ENCODE data around the gene PVR. TPM values are rescaled to one million over a fixed set of nuclear protein-coding genes. Genes with fewer than 3 reads are reported as not detected.
A peak's percentile ranks its signal among the peaks of the same experiment; 100 is the strongest.

Gene PVR
- total and polyA plus RNA-seq, 7 donors: 3.0 to 39.4 (median 11.5) TPM

GRCh38 chr19:44653343-44653742 lies 9.6 kb downstream of the PVR start:
- no peak for DNase-seq
- intact Hi-C loops (cut with DNase I): no loop called here

GRCh38 chr19:44653977-44654774 lies 10.5 kb downstream of the PVR start:
- no peak overlapping the region for H3K4me3 ChIP-seq
- TF ChIP-seq CTCF (IDR thresholded peaks at IDR 0.05) (peak in 3 of 4 experiments; percentile 5 to 32 (median 27)), POLR2A (IDR thresholded peaks at IDR 0.05) (no peak)
- H3K36me3 ChIP-seq: peaks cover 4 to 91% (median 32%) of the 10 kb centered on the region in 4 donors
- H3K9me3 ChIP-seq: no peaks in the 10 kb centered on the region
- intact Hi-C loops (cut with DNase I): no loop called here
- H3K4me1 ChIP-seq: peaks cover 0 to 5% (median 0%) of the 10 kb centered on the region in 4 donors
- H3K27me3 ChIP-seq: no peaks in the 10 kb centered on the region
- peak; percentile 77 for DNase-seq
- H3K27ac ChIP-seq: no peak overlapping the region
- WGBS, 2 donors: 34 to 40% methylated on average over 16 of the region's 16 CpGs

More at GRCh38 chr19:44653343-44653742, 9.6 kb downstream of the PVR start:
- TF ChIP-seq EP300 (IDR thresholded peaks at IDR 0.05) (no peak), CTCF (IDR thresholded peaks at IDR 0.05) (no peak), POLR2AphosphoS5 (IDR thresholded peaks at IDR 0.05) (no peak), POLR2A (IDR thresholded peaks at IDR 0.05) (no peak)
- peaks cover 0 to 10% (median 3%) of the 10 kb centered on the region in 4 donors for H3K4me1 ChIP-seq
- no peaks in the 10 kb centered on the region for H3K27me3 ChIP-seq
- WGBS, 2 donors: 92 to 96% methylated on average over 5 of the region's 5 CpGs
- peaks cover 4 to 83% (median 29%) of the 10 kb centered on the region in 4 donors for H3K36me3 ChIP-seq
- no peak overlapping the region for H3K4me3 ChIP-seq
- no peaks in the 10 kb centered on the region for H3K9me3 ChIP-seq
- H3K27ac ChIP-seq: no peak overlapping the region

- Histone ChIP-seq H3K9me3 (no peaks in the 10 kb centered on the region), H3K27me3 (no peaks in the 10 kb centered on the region), H3K4me3 (no peak overlapping the region), H3K27ac (no peak overlapping the region), H3K36me3 (peaks cover 0 to 94% (median 18%) of the 10 kb centered on the region in 4 donors), H3K4me1 (peaks cover 0 to 5% (median 0%) of the 10 kb centered on the region in 4 donors)
- intact Hi-C loops (cut with DNase I): loop anchor here (2.0 kb wide), 1 partner anchor 87 kb away; no protein-coding TSS in a partner anchor
- no peak for TF ChIP-seq POLR2A (IDR thresholded peaks at IDR 0.05)
- TF ChIP-seq CTCF (IDR thresholded peaks at IDR 0.05): peak; percentile 71 to 93 (median 83)
- DNase-seq: peak; percentile 69
- WGBS, 2 donors: 43 to 44% methylated on average over 25 of the region's 25 CpGs
Measured at GRCh38 chr19:44657211-44657921, 13.7 kb downstream of the PVR start.

GRCh38 chr19:44658069-44658733 lies 14.5 kb downstream of the PVR start:
- TF ChIP-seq CTCF (IDR thresholded peaks at IDR 0.05) (no peak), POLR2AphosphoS5 (IDR thresholded peaks at IDR 0.05) (no peak)
- peaks cover 0 to 94% (median 20%) of the 10 kb centered on the region in 4 donors for H3K36me3 ChIP-seq

More at GRCh38 chr19:44658069-44658733, 14.5 kb downstream of the PVR start:
- intact Hi-C loops (cut with DNase I): no loop called here
- H3K4me3 ChIP-seq: no peak overlapping the region
- no peak for DNase-seq
- H3K9me3 ChIP-seq: no peaks in the 10 kb centered on the region
- H3K27ac ChIP-seq: no peak overlapping the region
- no peaks in the 10 kb centered on the region for H3K27me3 ChIP-seq
- 94 to 95% methylated on average over 3 of the region's 3 CpGs for WGBS, 2 donors
- H3K4me1 ChIP-seq: peaks cover 0 to 5% (median 0%) of the 10 kb centered on the region in 4 donors

Data from sigmoid colon (tissue), 7 donors.